Ovary (tissue), 9 donors: ENCODE results near the gene SERPING1. TPM values are rescaled to one million over a fixed set of nuclear protein-coding genes. Genes with fewer than 3 reads are reported as not detected.

Experiments used
- DNase-seq, 5 donors: peaks; one replicate each; pipeline ENCODE4 v3.0.0-alpha.2; 2019 to 2020
- H3K27ac ChIP-seq, 2 donors: fragments of 200-600 bp; one replicate each; pipeline versions ENCODE4 v1.5.1 to v1.8.0; 2019 to 2022
- H3K27me3 ChIP-seq: fragments of 200-600 bp; one replicate; pipeline ENCODE4 v1.8.0; 2022
- H3K36me3 ChIP-seq: fragments of 200-600 bp; sonication (generic); one replicate; pipeline ENCODE4 v1.5.1; 2019
- H3K4me1 ChIP-seq: one replicate; pipeline ENCODE4 v1.8.1; 2013; ENCODE audit warnings: mild to moderate bottlenecking, moderate library complexity; ENCODE audit not compliant: insufficient read depth
- H3K4me3 ChIP-seq: fragments of 200-600 bp; sonication (generic); one replicate; pipeline ENCODE4 v1.5.1; 2017
- H3K9me3 ChIP-seq, 2 donors: fragments of 200-600 bp in 1 of 2; sonication (generic) in 1 of 2; one replicate each; pipeline versions ENCODE4 v1.5.1 to v1.8.1; 2013 to 2019; ENCODE audit warnings: mild to moderate bottlenecking in 1 of 2, moderate library complexity in 1 of 2
- CTCF ChIP-seq, 3 donors: fragments of 450-650 bp in 2 of 3; fragments of 200-600 bp in 1 of 3; IDR thresholded peaks; one replicate each; pipeline versions ENCODE4 v1.5.1 to v1.8.0; 2016 to 2022; ENCODE audit warnings: antibody characterized with exemption in 3 of 3, mild to moderate bottlenecking in 1 of 3
- EP300 ChIP-seq: sonication (generic); formaldehyde crosslinking; IDR thresholded peaks from one replicate; pipeline ENCODE4 v1.6.1; 2017; ENCODE audit warnings: antibody characterized with exemption
- POLR2A ChIP-seq: fragments of 450-650 bp; IDR thresholded peaks from one replicate; pipeline ENCODE4 v1.6.1; 2017; ENCODE audit warnings: antibody characterized with exemption, mild to moderate bottlenecking, moderate library complexity
- WGBS, 3 donors: extraction: QIAGEN DNeasy Blood & Tissue Kit in 1 of 3; methylation state at CpG; one replicate each; pipeline versions ENCODE4 v1.1.5 to v1.1.7; 2013 to 2017; 5-methylcytosine and 5-hydroxymethylcytosine counted together
- intact Hi-C, 4 donors: fragments of 100-400 bp; cut with DNase I; formaldehyde crosslinking; loops; one replicate each; pipeline versions ENCODE4 v1.11.0 to v1.15.1; 2022 to 2023
- polyA plus RNA-seq, 2 donors: library from polyadenylated mRNA; stranded (reverse); fragments of 200-250 nt in 1 of 2; fragments of 350-450 nt in 1 of 2; fragmentation: Illumina TruSeq in 1 of 2; extraction: RNeasy Lipid Tissue Mini Kit (QIAGEN cat#74804) in 1 of 2; gene quantifications; one replicate each; pipeline ENCODE4 v1.2.3, GENCODE V29; 2013 to 2014
- total RNA-seq, 7 donors: library from RNA; depleted of rRNA in 2 of 7; stranded (reverse); fragments of >200 nt in 2 of 7; fragmentation: NEBNext Ultra II Directional in 3 of 7; extraction: Animal tissue kit (Norgen Biotek cat#: 25700) in 3 of 7; gene quantifications; one replicate each; pipeline versions ENCODE4 v1.1.0 to v1.2.4, GENCODE V29; 2016 to 2023
- donor health status: DM: no; HTN: no; CAD: no; lungs with moderate emphysema.
- donor health status: DM: no; HTN: no; CAD: no.
- donor health status: Bipolar disorder and iron deficiency.
- donor health status: DM: yes; HTN: yes; CAD: no.
- donor health status: DM: no; HTN: no; CAD: no.
- donor health status: DM: yes; HTN: yes; CAD: no.

SERPING1 gene
- total and polyA plus RNA-seq, 9 donors: 454 to 2,358 (median 729) TPM

DNA sequence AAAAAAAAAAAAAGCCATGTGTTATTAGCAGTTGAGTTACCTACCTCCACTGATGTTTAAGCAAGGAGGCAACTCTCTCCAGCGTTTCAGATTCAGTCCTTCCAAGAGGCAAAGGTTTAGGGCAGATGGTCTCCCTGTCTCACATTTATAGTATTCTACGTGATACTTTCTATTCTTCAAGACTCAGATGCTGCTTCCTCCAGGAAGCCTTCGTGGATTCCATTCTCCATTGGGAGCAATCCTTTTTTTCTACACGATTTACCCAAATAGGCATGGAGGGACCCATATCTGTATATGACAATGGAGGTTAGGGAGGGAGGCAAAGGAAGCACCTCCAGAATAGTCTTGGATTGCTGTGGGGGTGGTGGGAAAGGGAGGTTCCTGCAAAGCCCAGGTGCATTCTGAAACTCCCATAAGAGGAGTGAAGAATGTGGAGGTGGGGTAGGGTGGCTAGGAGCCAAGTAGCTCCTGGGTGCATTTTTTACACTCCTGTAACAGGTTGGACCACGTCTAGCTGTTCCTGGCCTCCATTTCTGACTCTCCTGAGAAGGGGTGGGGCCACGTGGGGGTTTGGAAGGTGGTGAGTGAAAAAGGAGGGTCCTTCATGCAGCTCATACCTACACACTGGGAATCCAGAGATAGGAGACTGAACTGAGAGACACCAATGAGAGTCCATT lies 36.0 kb downstream of the SERPING1 start:
- H3K27me3 ChIP-seq: no peaks in the 10 kb centered on the region
- H3K4me1 ChIP-seq: peaks cover 3% of the 10 kb centered on the region
- 68 to 78% (median 71%) methylated on average over 6 of the region's 6 CpGs for WGBS, 3 donors
- no peaks in the 10 kb centered on the region for H3K9me3 ChIP-seq
- intact Hi-C loops: no loop called here
- no peak overlapping the region for H3K4me3 ChIP-seq
- DNase-seq: no peak
- TF ChIP-seq POLR2A (no peak), CTCF (IDR thresholded peaks at IDR 0.05) (no peak), EP300 (no peak)
- no peak overlapping the region for H3K27ac ChIP-seq
- H3K36me3 ChIP-seq: no peaks in the 10 kb centered on the region

DNA sequence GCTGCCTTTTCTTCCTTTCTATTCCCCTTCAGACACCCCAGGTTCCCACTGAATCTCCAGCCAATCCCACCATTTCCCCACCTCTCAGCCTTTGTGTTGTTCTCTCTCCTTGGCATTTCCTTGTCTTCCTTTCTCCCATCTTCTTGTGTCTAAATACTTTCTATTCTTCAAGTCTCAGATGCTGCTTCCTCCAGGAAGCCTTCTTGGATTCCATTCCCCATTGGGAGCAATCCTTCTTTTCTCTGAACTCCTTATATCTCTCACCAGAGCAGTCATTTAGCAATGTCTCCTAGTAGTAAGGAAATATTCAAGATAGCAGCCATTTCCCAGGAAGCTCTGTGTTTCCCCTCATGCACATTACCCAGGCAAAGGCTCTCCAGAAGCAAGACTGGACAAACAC lies 36.8 kb downstream of the SERPING1 start:
- DNase-seq: no peak

DNA sequence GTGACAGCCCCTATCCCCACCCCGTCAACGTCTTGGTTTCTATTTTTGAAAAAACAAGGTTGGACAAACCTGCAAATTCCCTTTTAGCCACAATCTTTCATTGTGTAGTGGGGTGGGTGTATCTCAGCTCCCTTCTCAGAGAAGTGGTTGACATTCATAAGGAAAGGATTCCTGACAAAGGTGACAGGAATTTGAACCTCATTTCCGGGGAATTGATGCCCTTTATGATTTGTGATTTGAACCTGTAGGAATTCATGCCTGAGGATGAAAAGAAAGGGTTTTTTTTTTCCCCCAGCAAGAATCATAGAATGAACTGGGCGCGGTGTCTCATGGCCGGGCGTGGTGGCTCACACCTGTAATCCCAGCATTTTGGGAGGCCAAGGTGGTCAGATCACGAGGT lies 37.8 kb downstream of the SERPING1 start:
- 82 to 85% (median 84%) methylated on average over 8 of the region's 8 CpGs for WGBS, 3 donors
- H3K9me3 ChIP-seq: no peaks in the 10 kb centered on the region
- TF ChIP-seq CTCF (IDR thresholded peaks at IDR 0.05) (no peak), EP300 (no peak), POLR2A (no peak)
- intact Hi-C loops: no loop called here
- H3K36me3 ChIP-seq: no peaks in the 10 kb centered on the region
- no peak overlapping the region for H3K4me3 ChIP-seq
- H3K4me1 ChIP-seq: peaks cover 12% of the 10 kb centered on the region
- no peak for DNase-seq
- H3K27ac ChIP-seq: no peak overlapping the region
- no peaks in the 10 kb centered on the region for H3K27me3 ChIP-seq

More for the DNA sequence above, 36.8 kb downstream of the SERPING1 start:
- Histone ChIP-seq H3K4me1 (peaks cover 4% of the 10 kb centered on the region), H3K27ac (no peak overlapping the region), H3K9me3 (no peaks in the 10 kb centered on the region), H3K4me3 (no peak overlapping the region), H3K36me3 (no peaks in the 10 kb centered on the region), H3K27me3 (no peaks in the 10 kb centered on the region)
- intact Hi-C loops: no loop called here
- no peak for TF ChIP-seq CTCF (IDR thresholded peaks at IDR 0.05)
- TF ChIP-seq POLR2A: no peak
- TF ChIP-seq EP300: no peak

- peaks cover 16% of the 10 kb centered on the region for H3K4me1 ChIP-seq
- TF ChIP-seq CTCF (IDR thresholded peaks at IDR 0.05) (no peak), POLR2A (no peak), EP300 (no peak)
- H3K27me3 ChIP-seq: no peaks in the 10 kb centered on the region
- H3K36me3 ChIP-seq: no peaks in the 10 kb centered on the region
- H3K9me3 ChIP-seq: no peaks in the 10 kb centered on the region
- H3K27ac ChIP-seq: peak overlapping the region in 1 of 2 donors; percentile 76
- peak overlapping the region; percentile 95 for H3K4me3 ChIP-seq
- WGBS, 3 donors: 8 to 9% (median 9%) methylated on average over 18 of the region's 18 CpGs
- intact Hi-C loops: no loop called here
- DNase-seq: peak in 1 of 5 donors; percentile 46
These were observed 40.1 kb downstream of the SERPING1 start for GRCh38 chr11:57637626-57638004.
